Bronchial epithelial cell (primary cell): ENCODE results near the gene KIAA1671. TPM values are rescaled to one million over a fixed set of nuclear protein-coding genes. Genes with fewer than 3 reads are reported as not detected.
"Not testable (repeated sequence)": the region's sequence is repeated elsewhere in the genome, so short reads cannot be mapped to it uniquely, and the experiment has no call there.

Source experiments
- DNase-seq: peaks from one replicate; pipeline ENCODE4 v3.0.0-alpha.2; 2010; ENCODE audit warnings: low read depth
- FAIRE-seq: peaks from 2 replicates; lab custom pipeline; 2011; peaks lifted over from hg19 to GRCh38; lab: Jason Lieb, UNC
- H3K27me3 ChIP-seq: 2 replicates; pipeline ENCODE4 v1.5.1; 2011; ENCODE audit warnings: low read length; ENCODE audit not compliant: control insufficient read depth, insufficient read depth
- H3K36me3 ChIP-seq: 2 replicates; pipeline ENCODE4 v1.5.1; 2011; ENCODE audit warnings: low read length; ENCODE audit not compliant: control insufficient read depth, insufficient read depth
- H3K4me3 ChIP-seq: 2 replicates; pipeline ENCODE4 v1.5.1; 2011; ENCODE audit warnings: mild to moderate bottlenecking, low read depth, low read length, control low read depth
- CTCF ChIP-seq: IDR thresholded peaks from 2 replicates; pipeline ENCODE4 v1.5.1; 2011; ENCODE audit warnings: mild to moderate bottlenecking, moderate library complexity, low read length, control low read depth, inconsistent platforms; ENCODE audit not compliant: insufficient read depth, severe bottlenecking
- total RNA-seq: library from RNA; depleted of rRNA; stranded (reverse); fragments of >200 nt; gene quantifications from 2 replicates; pipeline ENCODE4 v1.2.1, GENCODE V29; 2014

KIAA1671 gene
- total RNA-seq: 14.7 and 24.2 TPM in 2 replicates

GRCh38 chr22:24951942-24952836 is at the start of gene KIAA1671:
TSS of gene KIAA1671 (plus strand) at chr22:24952716. CDS start at chr22:25028000, 75,284 bp downstream.
- Histone ChIP-seq H3K4me3 (peak within 1 kb of the TSS; percentile 71), H3K27me3 (no peaks in the 10 kb centered on the region), H3K36me3 (no peaks in the 10 kb centered on the region)
- peak; percentile 99 for TF ChIP-seq CTCF
- DNase-seq (peak; percentile 50), FAIRE-seq (no peak)

- Histone ChIP-seq H3K36me3 (no peaks in the 10 kb centered on the region), H3K4me3 (no peak overlapping the region), H3K27me3 (no peaks in the 10 kb centered on the region)
- DNase-seq (no peak), FAIRE-seq (no peak)
- TF ChIP-seq CTCF: no peak
Observed at GRCh38 chr22:24905909-24906308, 46.6 kb upstream of the KIAA1671 start.

GRCh38 chr22:24907101-24907500 is 45.4 kb upstream of the KIAA1671 start:
- not testable (repeated sequence) for H3K36me3 ChIP-seq, H3K4me3 ChIP-seq, DNase-seq, H3K27me3 ChIP-seq, FAIRE-seq

- no peak for TF ChIP-seq CTCF
- H3K36me3 ChIP-seq: no peaks in the 10 kb centered on the region
- FAIRE-seq: no peak
Observed at GRCh38 chr22:24920029-24920428, 32.5 kb upstream of the KIAA1671 start.

GRCh38 chr22:24925586-24926427 is 26.7 kb upstream of the KIAA1671 start:
- Histone ChIP-seq H3K27me3 (no peaks in the 10 kb centered on the region), H3K36me3 (no peaks in the 10 kb centered on the region), H3K4me3 (no peak overlapping the region)
- TF ChIP-seq CTCF: no peak
- FAIRE-seq (peak; percentile 83), DNase-seq (no peak)

More at GRCh38 chr22:24920029-24920428, 32.5 kb upstream of the KIAA1671 start:
- Histone ChIP-seq H3K4me3 (no peak overlapping the region), H3K27me3 (no peaks in the 10 kb centered on the region)
- DNase-seq: no peak

- no peak for TF ChIP-seq CTCF
- no peaks in the 10 kb centered on the region for H3K27me3 ChIP-seq
Observed at GRCh38 chr22:24926428-24926725, 26.1 kb upstream of the KIAA1671 start.

More at GRCh38 chr22:24926428-24926725, 26.1 kb upstream of the KIAA1671 start:
- FAIRE-seq (no peak), DNase-seq (no peak)
- Histone ChIP-seq H3K4me3 (no peak overlapping the region), H3K36me3 (no peaks in the 10 kb centered on the region)
